Panc1 (cell line): ENCODE data around the gene PRKCD.

ENCODE experiments used
- POLR2AphosphoS5 ChIP-seq: IDR thresholded peaks from 2 replicates; pipeline ENCODE4 v1.6.1; 2012; ENCODE audit warnings: mild to moderate bottlenecking, low read depth, low read length, moderate library complexity
- SIN3A ChIP-seq: IDR thresholded peaks from 2 replicates; pipeline ENCODE4 v1.6.1; 2012; ENCODE audit warnings: low read depth, mild to moderate bottlenecking, low read length, moderate library complexity, borderline replicate concordance; ENCODE audit not compliant: insufficient read depth
- TCF7L2 ChIP-seq: IDR thresholded peaks from 2 replicates; pipeline ENCODE4 v1.6.1; 2011; ENCODE audit warnings: mild to moderate bottlenecking, low read depth, low read length, inconsistent platforms
- TF ChIP-seq, protein P1 (sequence below): fragments of 450-650 bp; IDR thresholded peaks from 2 replicates; pipeline ENCODE4 v1.5.1; 2017; ENCODE audit warnings: mild to moderate bottlenecking
- TF ChIP-seq, protein P2 (sequence below), 2 experiments: IDR thresholded peaks; 2 replicates each; pipeline ENCODE4 v1.6.1; 2011 to 2012; ENCODE audit warnings: low read depth in 2 of 2, control low read depth in 1 of 2, low read length in 1 of 2, mild to moderate bottlenecking in 1 of 2, moderate library complexity in 1 of 2; ENCODE audit not compliant: insufficient read depth in 1 of 2

- TF ChIP-seq, protein P1, sequence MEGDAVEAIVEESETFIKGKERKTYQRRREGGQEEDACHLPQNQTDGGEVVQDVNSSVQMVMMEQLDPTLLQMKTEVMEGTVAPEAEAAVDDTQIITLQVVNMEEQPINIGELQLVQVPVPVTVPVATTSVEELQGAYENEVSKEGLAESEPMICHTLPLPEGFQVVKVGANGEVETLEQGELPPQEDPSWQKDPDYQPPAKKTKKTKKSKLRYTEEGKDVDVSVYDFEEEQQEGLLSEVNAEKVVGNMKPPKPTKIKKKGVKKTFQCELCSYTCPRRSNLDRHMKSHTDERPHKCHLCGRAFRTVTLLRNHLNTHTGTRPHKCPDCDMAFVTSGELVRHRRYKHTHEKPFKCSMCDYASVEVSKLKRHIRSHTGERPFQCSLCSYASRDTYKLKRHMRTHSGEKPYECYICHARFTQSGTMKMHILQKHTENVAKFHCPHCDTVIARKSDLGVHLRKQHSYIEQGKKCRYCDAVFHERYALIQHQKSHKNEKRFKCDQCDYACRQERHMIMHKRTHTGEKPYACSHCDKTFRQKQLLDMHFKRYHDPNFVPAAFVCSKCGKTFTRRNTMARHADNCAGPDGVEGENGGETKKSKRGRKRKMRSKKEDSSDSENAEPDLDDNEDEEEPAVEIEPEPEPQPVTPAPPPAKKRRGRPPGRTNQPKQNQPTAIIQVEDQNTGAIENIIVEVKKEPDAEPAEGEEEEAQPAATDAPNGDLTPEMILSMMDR = no peak
- TF ChIP-seq POLR2AphosphoS5 (no peak), TCF7L2 (no peak), SIN3A (no peak)
- TF ChIP-seq, protein P2, sequence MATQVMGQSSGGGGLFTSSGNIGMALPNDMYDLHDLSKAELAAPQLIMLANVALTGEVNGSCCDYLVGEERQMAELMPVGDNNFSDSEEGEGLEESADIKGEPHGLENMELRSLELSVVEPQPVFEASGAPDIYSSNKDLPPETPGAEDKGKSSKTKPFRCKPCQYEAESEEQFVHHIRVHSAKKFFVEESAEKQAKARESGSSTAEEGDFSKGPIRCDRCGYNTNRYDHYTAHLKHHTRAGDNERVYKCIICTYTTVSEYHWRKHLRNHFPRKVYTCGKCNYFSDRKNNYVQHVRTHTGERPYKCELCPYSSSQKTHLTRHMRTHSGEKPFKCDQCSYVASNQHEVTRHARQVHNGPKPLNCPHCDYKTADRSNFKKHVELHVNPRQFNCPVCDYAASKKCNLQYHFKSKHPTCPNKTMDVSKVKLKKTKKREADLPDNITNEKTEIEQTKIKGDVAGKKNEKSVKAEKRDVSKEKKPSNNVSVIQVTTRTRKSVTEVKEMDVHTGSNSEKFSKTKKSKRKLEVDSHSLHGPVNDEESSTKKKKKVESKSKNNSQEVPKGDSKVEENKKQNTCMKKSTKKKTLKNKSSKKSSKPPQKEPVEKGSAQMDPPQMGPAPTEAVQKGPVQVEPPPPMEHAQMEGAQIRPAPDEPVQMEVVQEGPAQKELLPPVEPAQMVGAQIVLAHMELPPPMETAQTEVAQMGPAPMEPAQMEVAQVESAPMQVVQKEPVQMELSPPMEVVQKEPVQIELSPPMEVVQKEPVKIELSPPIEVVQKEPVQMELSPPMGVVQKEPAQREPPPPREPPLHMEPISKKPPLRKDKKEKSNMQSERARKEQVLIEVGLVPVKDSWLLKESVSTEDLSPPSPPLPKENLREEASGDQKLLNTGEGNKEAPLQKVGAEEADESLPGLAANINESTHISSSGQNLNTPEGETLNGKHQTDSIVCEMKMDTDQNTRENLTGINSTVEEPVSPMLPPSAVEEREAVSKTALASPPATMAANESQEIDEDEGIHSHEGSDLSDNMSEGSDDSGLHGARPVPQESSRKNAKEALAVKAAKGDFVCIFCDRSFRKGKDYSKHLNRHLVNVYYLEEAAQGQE (IDR thresholded peaks at IDR 0.05; ENCODE audit: insufficient read depth in 1 of 2, low read depth in 2 of 2, low read length in 1 of 2) = no peak
Observed at GRCh38 chr3:53169045-53169831, 8.2 kb downstream of the PRKCD start.
